GM06990 (cell line): ENCODE data around the gene NR5A1.

ENCODE experiments used
- DNase-seq: peaks from one replicate; pipeline ENCODE4 v3.0.0-alpha.2; 2011; ENCODE audit not compliant: insufficient read length; ENCODE audit errors: extremely low read depth
- H3K27me3 ChIP-seq: replicated peaks from 2 replicates; pipeline ENCODE4 v1.6.0; 2011; ENCODE audit warnings: low read length; ENCODE audit not compliant: control insufficient read depth, insufficient read depth
- H3K36me3 ChIP-seq: 2 replicates; pipeline ENCODE4 v1.5.1; 2011; ENCODE audit warnings: low read length; ENCODE audit not compliant: control insufficient read depth, insufficient read depth
- H3K4me3 ChIP-seq: replicated peaks from 2 replicates; pipeline ENCODE4 v1.5.1; 2011; ENCODE audit warnings: low read depth, mild to moderate bottlenecking, control low read depth, low read length
- TF ChIP-seq, protein P1 (sequence below): IDR thresholded peaks from 2 replicates; pipeline ENCODE4 v1.5.1; 2011; ENCODE audit warnings: low read length, control low read depth, mild to moderate bottlenecking, inconsistent platforms; ENCODE audit not compliant: insufficient read depth, poor library complexity, severe bottlenecking

Gene NR5A1

DNA sequence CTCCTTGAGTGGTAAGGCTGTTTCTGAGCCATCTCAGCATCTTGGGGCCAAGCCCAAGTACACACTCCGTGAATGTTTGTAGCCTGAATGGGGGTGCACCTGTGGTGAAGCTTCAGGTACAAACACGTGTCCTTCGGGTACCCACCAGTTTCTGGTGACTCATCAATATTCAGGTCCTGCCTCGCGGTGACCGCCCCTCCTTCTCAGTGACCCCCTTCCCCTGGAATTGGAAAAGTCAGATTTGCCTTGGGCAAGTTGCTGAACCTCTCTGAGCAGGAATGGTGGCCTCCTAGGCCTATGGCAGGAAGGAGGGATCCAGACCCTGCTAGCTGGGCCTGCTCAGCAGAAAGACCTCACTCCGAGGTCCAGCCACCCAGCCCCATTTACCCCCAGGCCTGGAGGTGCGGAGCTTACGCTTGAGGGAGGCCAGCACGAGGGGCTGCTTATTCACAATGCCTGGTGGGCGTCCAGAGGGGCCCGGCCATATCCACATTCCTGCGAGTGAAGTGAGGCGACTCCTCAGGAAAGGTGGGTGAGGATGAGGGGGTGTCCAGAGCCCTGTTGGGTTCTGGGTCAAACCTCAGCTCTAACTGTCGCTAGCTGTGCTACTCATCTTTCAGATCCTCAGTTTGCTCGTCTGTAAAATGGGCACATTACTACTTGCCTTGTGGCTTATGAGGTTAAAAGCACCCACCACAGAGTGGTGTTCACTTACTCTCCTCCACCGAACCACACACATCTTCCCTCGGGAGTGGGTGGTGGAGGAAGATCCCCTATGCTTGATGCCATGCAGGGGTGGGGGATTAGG, 49.9 kb downstream of the NR5A1 start:
- H3K36me3 ChIP-seq = no peaks in the 10 kb centered on the region
- no peak overlapping the region for H3K4me3 ChIP-seq
- no peaks in the 10 kb centered on the region; the same call in 1 of the 2 replicates for H3K27me3 ChIP-seq
- TF ChIP-seq, protein P1, sequence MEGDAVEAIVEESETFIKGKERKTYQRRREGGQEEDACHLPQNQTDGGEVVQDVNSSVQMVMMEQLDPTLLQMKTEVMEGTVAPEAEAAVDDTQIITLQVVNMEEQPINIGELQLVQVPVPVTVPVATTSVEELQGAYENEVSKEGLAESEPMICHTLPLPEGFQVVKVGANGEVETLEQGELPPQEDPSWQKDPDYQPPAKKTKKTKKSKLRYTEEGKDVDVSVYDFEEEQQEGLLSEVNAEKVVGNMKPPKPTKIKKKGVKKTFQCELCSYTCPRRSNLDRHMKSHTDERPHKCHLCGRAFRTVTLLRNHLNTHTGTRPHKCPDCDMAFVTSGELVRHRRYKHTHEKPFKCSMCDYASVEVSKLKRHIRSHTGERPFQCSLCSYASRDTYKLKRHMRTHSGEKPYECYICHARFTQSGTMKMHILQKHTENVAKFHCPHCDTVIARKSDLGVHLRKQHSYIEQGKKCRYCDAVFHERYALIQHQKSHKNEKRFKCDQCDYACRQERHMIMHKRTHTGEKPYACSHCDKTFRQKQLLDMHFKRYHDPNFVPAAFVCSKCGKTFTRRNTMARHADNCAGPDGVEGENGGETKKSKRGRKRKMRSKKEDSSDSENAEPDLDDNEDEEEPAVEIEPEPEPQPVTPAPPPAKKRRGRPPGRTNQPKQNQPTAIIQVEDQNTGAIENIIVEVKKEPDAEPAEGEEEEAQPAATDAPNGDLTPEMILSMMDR = no peak
- no peak for DNase-seq

DNA sequence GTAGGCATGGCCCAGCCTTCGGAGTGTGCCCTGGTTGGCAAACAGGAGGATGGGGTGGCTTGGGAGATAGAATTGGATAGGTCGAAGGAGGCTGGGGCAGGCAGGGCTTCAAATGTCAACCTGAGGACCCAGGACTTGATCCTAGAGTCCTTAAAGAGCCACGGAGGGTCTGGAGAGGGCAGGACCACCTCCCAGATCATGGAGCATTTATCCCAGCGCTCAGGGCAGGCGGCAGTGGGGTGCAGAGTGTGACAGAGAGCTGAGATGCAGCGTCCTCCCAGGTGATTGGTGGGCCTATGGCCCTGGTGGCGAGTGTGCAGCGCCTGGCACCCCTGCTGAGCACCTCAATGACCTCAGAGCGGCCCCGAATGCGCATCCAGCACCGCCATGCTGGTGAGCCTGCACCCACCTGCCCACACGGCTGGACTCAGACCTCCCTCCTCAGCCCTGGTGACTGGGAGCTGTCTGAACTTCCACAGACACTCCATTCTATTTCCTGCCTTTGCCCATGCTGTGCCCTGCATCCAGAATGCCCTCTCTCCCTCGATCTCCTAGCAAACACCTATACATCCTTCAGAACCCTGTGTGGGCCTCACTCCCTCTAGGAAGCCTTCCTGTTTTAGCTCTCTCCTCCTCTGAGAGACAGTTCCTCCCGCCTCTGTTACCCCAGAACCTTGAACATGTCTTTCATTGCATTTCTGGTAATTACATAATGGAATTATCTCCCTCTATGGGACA, 50.7 kb downstream of the NR5A1 start:
- DNase-seq = no peak
- TF ChIP-seq, protein P1 = no peak
- Histone ChIP-seq H3K27me3 (no peaks in the 10 kb centered on the region; the same call in 1 of the 2 replicates), H3K36me3 (no peaks in the 10 kb centered on the region), H3K4me3 (no peak overlapping the region)

GRCh38 chr9:124455820-124456219, 51.4 kb downstream of the NR5A1 start:
- DNase-seq = no peak
- TF ChIP-seq, protein P1 = no peak
- Histone ChIP-seq H3K27me3 (peaks cover 1% of the 10 kb centered on the region), H3K4me3 (no peak overlapping the region), H3K36me3 (no peaks in the 10 kb centered on the region)

- Histone ChIP-seq H3K36me3 (no peaks in the 10 kb centered on the region), H3K4me3 (no peak overlapping the region), H3K27me3 (peaks cover 1% of the 10 kb centered on the region)
- DNase-seq = no peak
- TF ChIP-seq, protein P1 = no peak
Observed at GRCh38 chr9:124454791-124455443, 52.3 kb downstream of the NR5A1 start.

GRCh38 chr9:124454296-124454695, 52.9 kb downstream of the NR5A1 start:
- Histone ChIP-seq H3K27me3 (peaks cover 1% of the 10 kb centered on the region), H3K36me3 (no peaks in the 10 kb centered on the region), H3K4me3 (no peak overlapping the region)
- TF ChIP-seq, protein P1 = no peak
- DNase-seq = no peak
